HEK293 (cell line): ENCODE measurements around the gene LSM2.

ENCODE experiments used
- CTCF ChIA-PET: fragments of 350-600 bp; formaldehyde crosslinking; extraction: SDS; loops from one replicate; lab custom pipeline; 2021; ENCODE audit warnings: antibody characterized with exemption; lab: Yijun Ruan, JAX
- POLR2A ChIA-PET: fragments of 300-600 bp; formaldehyde crosslinking; extraction: SDS; loops from one replicate; lab custom pipeline; 2020; ENCODE audit warnings: antibody characterized with exemption, inconsistent platforms; lab: Yijun Ruan, JAX
- H3K27ac ChIP-seq: fragments of 200-500 bp; sonication (Bioruptor generic); 2 replicates; pipeline ENCODE4 v1.5.1; 2014; ENCODE audit warnings: low read depth, low read length, control low read depth, inconsistent platforms; ENCODE audit errors: extremely low read depth
- H3K36me3 ChIP-seq, 2 experiments: fragments of 200-500 bp in 1 of 2; sonication (Bioruptor generic) in 1 of 2; 1 replicate in 1 of 2; 2 replicates in 1 of 2; pipeline ENCODE4 v1.5.1; 2014 to 2017; ENCODE audit warnings: inconsistent platforms in 2 of 2, low read length in 2 of 2; ENCODE audit not compliant: control insufficient read depth in 2 of 2, insufficient read depth in 1 of 2
- H3K4me1 ChIP-seq: fragments of 200-500 bp; sonication (Bioruptor generic); 2 replicates; pipeline ENCODE4 v1.5.1; 2014; ENCODE audit warnings: mild to moderate bottlenecking, low read length, inconsistent platforms; ENCODE audit not compliant: control insufficient read depth, insufficient read depth
- H3K4me3 ChIP-seq: 2 replicates; pipeline ENCODE4 v1.5.1; 2011; ENCODE audit warnings: low read depth, mild to moderate bottlenecking, control low read depth, low read length, moderate library complexity
- H3K9me3 ChIP-seq: fragments of 200-500 bp; sonication (Bioruptor generic); 2 replicates; pipeline ENCODE4 v1.5.1; 2014; ENCODE audit warnings: low read depth, low read length, inconsistent platforms; ENCODE audit not compliant: control insufficient read depth, insufficient read depth
- HIC1 ChIP-seq: fragments of 450-650 bp; formaldehyde crosslinking; IDR thresholded peaks from 2 replicates; pipeline ENCODE4 v1.5.1; 2016; ENCODE audit warnings: missing biosample characterization, missing genetic modification characterization
- KLF17 ChIP-seq: fragments of 450-650 bp; formaldehyde crosslinking; IDR thresholded peaks from 2 replicates; pipeline ENCODE4 v1.5.1; 2016; ENCODE audit warnings: missing biosample characterization, missing genetic modification characterization
- OVOL3 ChIP-seq: fragments of 450-650 bp; formaldehyde crosslinking; IDR thresholded peaks from 2 replicates; pipeline ENCODE4 v1.5.1; 2016; ENCODE audit warnings: missing biosample characterization, missing genetic modification characterization
- RBAK ChIP-seq: fragments of 450-650 bp; formaldehyde crosslinking; IDR thresholded peaks from 2 replicates; pipeline ENCODE4 v1.5.1; 2016; ENCODE audit warnings: missing biosample characterization, missing genetic modification characterization
- REPIN1 ChIP-seq: fragments of 450-650 bp; formaldehyde crosslinking; IDR thresholded peaks from 2 replicates; pipeline ENCODE4 v1.5.1; 2017; ENCODE audit warnings: missing biosample characterization, missing genetic modification characterization, low read depth
- SCRT1 ChIP-seq: fragments of 450-650 bp; formaldehyde crosslinking; IDR thresholded peaks from 2 replicates; pipeline ENCODE4 v1.5.1; 2016; ENCODE audit warnings: missing biosample characterization, missing genetic modification characterization, borderline replicate concordance
- ZBTB10 ChIP-seq: fragments of 450-650 bp; formaldehyde crosslinking; IDR thresholded peaks from 2 replicates; pipeline ENCODE4 v1.5.1; 2016; ENCODE audit warnings: missing biosample characterization, missing genetic modification characterization
- ZBTB20 ChIP-seq: fragments of 450-650 bp; formaldehyde crosslinking; IDR thresholded peaks from 2 replicates; pipeline ENCODE4 v1.5.1; 2016; ENCODE audit warnings: missing biosample characterization, missing genetic modification characterization
- ZBTB21 ChIP-seq: fragments of 450-650 bp; formaldehyde crosslinking; IDR thresholded peaks from 2 replicates; pipeline ENCODE4 v1.5.1; 2017; ENCODE audit warnings: missing biosample characterization, missing genetic modification characterization
- ZNF114 ChIP-seq: fragments of 450-650 bp; formaldehyde crosslinking; IDR thresholded peaks from 2 replicates; pipeline ENCODE4 v1.5.0; 2017; ENCODE audit warnings: missing biosample characterization, missing genetic modification characterization
- ZNF146 ChIP-seq: fragments of 450-650 bp; formaldehyde crosslinking; IDR thresholded peaks from 2 replicates; pipeline ENCODE4 v1.5.1; 2016; ENCODE audit warnings: missing biosample characterization, missing genetic modification characterization
- ZNF175 ChIP-seq: fragments of 450-650 bp; formaldehyde crosslinking; IDR thresholded peaks from 2 replicates; pipeline ENCODE4 v1.5.1; 2016; ENCODE audit warnings: missing biosample characterization, missing genetic modification characterization
- ZNF266 ChIP-seq: fragments of 450-650 bp; formaldehyde crosslinking; IDR thresholded peaks from 2 replicates; pipeline ENCODE4 v1.5.1; 2016; ENCODE audit warnings: missing biosample characterization, missing genetic modification characterization, low read depth
- ZNF292 ChIP-seq: fragments of 450-650 bp; formaldehyde crosslinking; IDR thresholded peaks from 2 replicates; pipeline ENCODE4 v1.5.1; 2016; ENCODE audit warnings: low read depth, missing biosample characterization, missing genetic modification characterization, borderline replicate concordance
- ZNF530 ChIP-seq: fragments of 450-650 bp; formaldehyde crosslinking; IDR thresholded peaks from 2 replicates; pipeline ENCODE4 v1.5.1; 2016; ENCODE audit warnings: low read depth, missing biosample characterization, missing genetic modification characterization
- ZNF549 ChIP-seq: fragments of 450-650 bp; IDR thresholded peaks from 2 replicates; pipeline ENCODE4 v1.5.1; 2018; ENCODE audit warnings: missing biosample characterization, missing genetic modification characterization, mild to moderate bottlenecking, inconsistent platforms, moderate library complexity
- ZNF561 ChIP-seq: fragments of 450-650 bp; IDR thresholded peaks from 2 replicates; pipeline ENCODE4 v1.5.1; 2018; ENCODE audit warnings: missing biosample characterization, missing genetic modification characterization, borderline replicate concordance
- ZNF791 ChIP-seq: fragments of 450-650 bp; formaldehyde crosslinking; IDR thresholded peaks from 2 replicates; pipeline ENCODE4 v1.5.1; 2016; ENCODE audit warnings: missing biosample characterization, missing genetic modification characterization
- TF ChIP-seq, protein P1 (sequence below): fragments of 450-650 bp; formaldehyde crosslinking; IDR thresholded peaks from 2 replicates; pipeline ENCODE4 v1.5.1; 2016; ENCODE audit warnings: missing biosample characterization, missing genetic modification characterization
- TF ChIP-seq, protein P2 (sequence below): fragments of 450-650 bp; formaldehyde crosslinking; conservative IDR thresholded peaks from 2 replicates; pipeline ENCODE4 v1.5.1; 2016; ENCODE audit warnings: low read depth, missing biosample characterization, missing genetic modification characterization

The LSM2 gene

DNA sequence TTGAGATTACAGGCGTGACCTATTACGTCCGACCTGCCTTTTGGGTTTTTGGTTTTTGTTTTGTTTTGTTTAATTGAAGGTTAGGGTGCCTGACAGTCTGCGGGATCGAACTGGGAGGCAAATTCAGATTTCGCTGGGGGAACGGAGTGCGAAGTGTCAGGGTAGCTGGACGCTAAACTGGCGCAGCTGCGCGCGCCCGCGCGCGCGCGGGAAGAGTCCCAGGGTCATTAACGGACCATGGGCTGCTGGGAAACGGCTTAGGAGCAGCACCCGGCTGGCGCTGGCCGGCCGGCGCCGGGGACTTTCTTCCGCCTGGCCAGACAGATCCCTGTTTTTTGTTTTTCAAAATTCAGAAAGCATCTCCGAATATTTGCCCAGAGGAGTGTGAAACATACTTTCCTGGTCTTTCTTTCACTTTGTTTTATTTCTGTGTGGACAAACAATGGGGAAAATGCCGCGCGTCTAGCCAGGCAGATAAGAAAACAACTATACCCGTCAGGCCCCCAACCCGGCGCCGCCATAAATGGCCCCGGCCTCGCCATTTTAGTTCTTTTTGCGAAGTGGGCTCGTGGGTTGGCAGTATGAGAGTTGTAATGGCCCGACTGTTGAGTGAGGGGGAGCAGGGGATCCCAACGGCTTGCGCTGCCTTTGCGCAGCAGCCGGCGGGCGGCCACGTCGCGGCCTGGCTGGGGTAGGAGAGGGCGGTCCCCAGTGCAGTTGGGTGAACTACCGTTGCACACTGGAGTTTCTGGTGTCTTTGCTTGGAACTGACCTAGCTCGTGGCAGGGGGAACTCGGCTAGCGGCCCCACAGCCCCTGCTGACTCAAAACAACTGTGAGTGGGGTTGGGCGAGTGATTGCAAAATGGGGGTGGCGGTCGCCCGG, 27.8 kb upstream of the LSM2 start (continued):
- peak; percentile 65 for TF ChIP-seq ZBTB21 (tag by site-specific recombination)
- TF ChIP-seq ZBTB10 (tag by site-specific recombination) = peak; percentile 60
- 0 out of 2 replicates have a peak, but pooled peaks have one; percentile 72 for TF ChIP-seq OVOL3 (tag by site-specific recombination)
- TF ChIP-seq RBAK = no peak
- no peak for TF ChIP-seq ZNF530 (tag by site-specific recombination)
- TF ChIP-seq, protein P1, sequence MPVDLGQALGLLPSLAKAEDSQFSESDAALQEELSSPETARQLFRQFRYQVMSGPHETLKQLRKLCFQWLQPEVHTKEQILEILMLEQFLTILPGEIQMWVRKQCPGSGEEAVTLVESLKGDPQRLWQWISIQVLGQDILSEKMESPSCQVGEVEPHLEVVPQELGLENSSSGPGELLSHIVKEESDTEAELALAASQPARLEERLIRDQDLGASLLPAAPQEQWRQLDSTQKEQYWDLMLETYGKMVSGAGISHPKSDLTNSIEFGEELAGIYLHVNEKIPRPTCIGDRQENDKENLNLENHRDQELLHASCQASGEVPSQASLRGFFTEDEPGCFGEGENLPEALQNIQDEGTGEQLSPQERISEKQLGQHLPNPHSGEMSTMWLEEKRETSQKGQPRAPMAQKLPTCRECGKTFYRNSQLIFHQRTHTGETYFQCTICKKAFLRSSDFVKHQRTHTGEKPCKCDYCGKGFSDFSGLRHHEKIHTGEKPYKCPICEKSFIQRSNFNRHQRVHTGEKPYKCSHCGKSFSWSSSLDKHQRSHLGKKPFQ (tag by site-specific recombination) = no peak
- no peak for TF ChIP-seq SCRT1 (tag by site-specific recombination)
- peak; percentile 20; the same call in 1 of the 2 replicates for TF ChIP-seq REPIN1 (tag by site-specific recombination)
- TF ChIP-seq KLF17 = peak; percentile 91
- TF ChIP-seq ZNF146 = 0 out of 2 replicates have a peak, but pooled peaks have one; percentile 11
- no peak for TF ChIP-seq ZNF114 (tag by site-specific recombination)
- peak; percentile 92 for TF ChIP-seq ZBTB20 (tag by site-specific recombination)
- TF ChIP-seq ZNF791 (tag by site-specific recombination) = no peak

DNA sequence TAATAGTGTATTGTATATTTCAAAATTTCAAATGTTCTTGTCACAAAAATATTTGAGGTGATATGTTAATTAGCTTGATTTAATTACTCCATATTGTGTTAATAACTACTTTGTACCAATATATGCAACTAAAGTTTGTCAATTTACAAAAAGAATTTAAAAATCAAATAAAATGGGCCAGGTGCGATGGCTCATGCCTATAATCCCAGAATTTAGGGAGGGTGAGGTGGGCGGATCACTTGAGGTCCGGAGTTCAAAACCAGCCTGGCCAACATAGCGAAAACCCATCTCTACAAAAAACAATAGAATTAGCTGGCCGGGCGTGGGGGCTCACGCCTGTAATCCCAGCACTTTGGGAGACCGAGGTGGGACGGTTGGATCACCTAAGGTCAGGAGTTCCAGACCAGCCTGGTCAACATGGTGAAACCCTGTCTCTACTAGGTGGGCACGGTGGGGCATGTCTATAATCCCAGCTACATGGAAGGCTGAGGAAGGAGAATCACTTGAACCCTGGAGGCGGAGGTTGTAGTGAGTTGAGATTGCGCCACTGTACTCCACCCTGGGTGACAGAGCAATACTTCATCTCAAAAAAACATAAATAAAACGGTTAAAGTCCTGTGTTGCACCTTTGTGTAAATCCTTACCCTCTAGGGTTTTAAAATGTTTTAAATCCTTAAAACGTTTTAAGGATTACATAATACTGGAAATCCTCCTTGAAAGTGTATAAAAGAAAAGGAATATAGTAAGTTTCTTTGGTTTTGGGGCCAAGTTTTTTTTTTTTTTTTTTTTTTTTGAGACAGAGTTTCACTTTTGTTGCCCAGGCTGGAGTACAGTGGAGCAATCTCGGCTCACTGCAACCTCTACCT, 24.8 kb upstream of the LSM2 start:
- Histone ChIP-seq H3K4me3 (peak overlapping the region; percentile 64), H3K4me1 (peaks cover 3% of the 10 kb centered on the region), H3K27ac (peak overlapping the region; percentile 36; the same call in 1 of the 2 replicates), H3K36me3 (peaks cover 6 to 32% of the 10 kb centered on the region in 2 experiments; a peak in 2 of 3 replicates), H3K9me3 (no peaks in the 10 kb centered on the region)
- ChIA-PET CTCF (interaction anchor here (0.6 to 4.4 kb wide), 17 partner anchors 13 to 1242 kb away, joined by 3 to 18 read pairs (median 5); partner anchors contain the start of genes EHMT2, HLA-DPA1, LSM2 and VARS1), POLR2A (interaction anchor here (0.6 to 8.1 kb wide), 19 partner anchors 9 to 297 kb away, joined by 3 to 93 read pairs (median 8); partner anchors contain the start of genes ATF6B, CLIC1, DDX39B and GPANK1)
- TF ChIP-seq ZNF292 (tag by site-specific recombination) (no peak), HIC1 (tag by site-specific recombination) (peak; percentile 86), ZNF266 (tag by site-specific recombination) (no peak), ZNF175 (tag by site-specific recombination) (no peak), ZNF549 (tag by site-specific recombination) (no peak), ZNF561 (tag by site-specific recombination) (peak; percentile 39; the same call in 1 of the 2 replicates)
- TF ChIP-seq, protein P2, sequence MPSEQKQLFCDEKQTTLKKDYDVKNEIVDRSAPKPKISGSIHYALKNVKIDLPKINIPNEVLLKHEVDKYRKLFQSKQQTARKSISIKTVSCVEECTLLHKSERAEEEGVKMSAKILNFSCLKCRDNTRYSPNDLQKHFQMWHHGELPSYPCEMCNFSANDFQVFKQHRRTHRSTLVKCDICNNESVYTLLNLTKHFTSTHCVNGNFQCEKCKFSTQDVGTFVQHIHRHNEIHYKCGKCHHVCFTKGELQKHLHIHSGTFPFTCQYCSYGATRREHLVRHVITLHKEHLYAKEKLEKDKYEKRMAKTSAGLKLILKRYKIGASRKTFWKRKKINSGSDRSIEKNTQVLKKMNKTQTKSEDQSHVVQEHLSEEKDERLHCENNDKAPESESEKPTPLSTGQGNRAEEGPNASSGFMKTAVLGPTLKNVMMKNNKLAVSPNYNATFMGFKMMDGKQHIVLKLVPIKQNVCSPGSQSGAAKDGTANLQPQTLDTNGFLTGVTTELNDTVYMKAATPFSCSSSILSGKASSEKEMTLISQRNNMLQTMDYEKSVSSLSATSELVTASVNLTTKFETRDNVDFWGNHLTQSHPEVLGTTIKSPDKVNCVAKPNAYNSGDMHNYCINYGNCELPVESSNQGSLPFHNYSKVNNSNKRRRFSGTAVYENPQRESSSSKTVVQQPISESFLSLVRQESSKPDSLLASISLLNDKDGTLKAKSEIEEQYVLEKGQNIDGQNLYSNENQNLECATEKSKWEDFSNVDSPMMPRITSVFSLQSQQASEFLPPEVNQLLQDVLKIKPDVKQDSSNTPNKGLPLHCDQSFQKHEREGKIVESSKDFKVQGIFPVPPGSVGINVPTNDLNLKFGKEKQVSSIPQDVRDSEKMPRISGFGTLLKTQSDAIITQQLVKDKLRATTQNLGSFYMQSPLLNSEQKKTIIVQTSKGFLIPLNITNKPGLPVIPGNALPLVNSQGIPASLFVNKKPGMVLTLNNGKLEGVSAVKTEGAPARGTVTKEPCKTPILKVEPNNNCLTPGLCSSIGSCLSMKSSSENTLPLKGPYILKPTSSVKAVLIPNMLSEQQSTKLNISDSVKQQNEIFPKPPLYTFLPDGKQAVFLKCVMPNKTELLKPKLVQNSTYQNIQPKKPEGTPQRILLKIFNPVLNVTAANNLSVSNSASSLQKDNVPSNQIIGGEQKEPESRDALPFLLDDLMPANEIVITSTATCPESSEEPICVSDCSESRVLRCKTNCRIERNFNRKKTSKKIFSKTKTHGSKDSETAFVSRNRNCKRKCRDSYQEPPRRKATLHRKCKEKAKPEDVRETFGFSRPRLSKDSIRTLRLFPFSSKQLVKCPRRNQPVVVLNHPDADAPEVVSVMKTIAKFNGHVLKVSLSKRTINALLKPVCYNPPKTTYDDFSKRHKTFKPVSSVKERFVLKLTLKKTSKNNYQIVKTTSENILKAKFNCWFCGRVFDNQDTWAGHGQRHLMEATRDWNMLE (tag by site-specific recombination) = no peak
